Hematopoietic multipotent progenitor cell treated with erythropoietin and hydrocortisone succinate and interleukin-3 and kit ligand, for 8 days (in vitro differentiated cells): ENCODE results near the gene SUMO3.

ENCODE experiments used
- DNase-seq: peaks from one replicate; pipeline ENCODE4 v3.0.0-alpha.2; 2015

SUMO3 gene

DNA sequence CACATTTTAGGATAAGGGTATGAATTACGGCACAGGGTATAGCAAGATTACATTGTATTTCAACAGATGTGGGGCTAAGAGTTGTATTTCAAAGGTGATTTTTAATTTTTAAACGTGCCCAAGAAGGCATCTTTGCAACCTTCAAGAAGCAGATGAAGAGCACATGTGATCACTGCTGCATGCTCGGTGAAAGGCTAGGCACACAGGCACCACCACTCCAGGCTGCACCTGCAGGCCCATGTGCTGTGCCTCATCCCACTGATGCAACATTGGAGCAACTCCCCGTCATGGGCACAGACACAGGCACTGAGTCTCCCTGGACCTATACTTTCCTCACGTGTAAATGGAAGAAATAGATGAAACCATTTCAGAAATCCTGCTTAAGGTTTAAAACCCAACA, 39.8 kb downstream of the SUMO3 start:
- DNase-seq, result no peak

DNA sequence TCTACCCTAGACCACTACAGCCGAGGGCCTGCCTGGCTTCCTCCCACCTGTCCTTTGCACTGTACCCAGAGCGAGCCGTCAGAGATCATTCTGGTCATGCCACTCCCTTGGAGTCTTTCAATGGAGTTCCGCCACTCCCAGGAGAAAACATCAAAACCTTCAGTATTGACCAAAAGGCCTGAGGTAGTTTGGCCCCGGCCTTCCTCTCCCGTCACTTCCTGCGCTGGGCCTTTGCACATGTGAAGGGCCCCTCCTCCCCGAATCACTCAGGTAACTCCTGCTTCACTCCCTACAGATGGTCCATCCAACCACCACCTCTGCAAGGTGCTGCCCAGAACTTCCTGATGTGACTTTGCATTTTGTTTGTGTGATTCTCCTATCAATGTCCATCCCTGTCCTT, 42.9 kb downstream of the SUMO3 start:
- no peak for DNase-seq

GRCh38 chr21:44773291-44773932, 44.5 kb downstream of the SUMO3 start:
- no peak for DNase-seq

- DNase-seq, result no peak
These were observed 45.9 kb downstream of the SUMO3 start for GRCh38 chr21:44771896-44772525.

GRCh38 chr21:44767834-44768831, 49.7 kb downstream of the SUMO3 start:
- no peak for DNase-seq

DNA sequence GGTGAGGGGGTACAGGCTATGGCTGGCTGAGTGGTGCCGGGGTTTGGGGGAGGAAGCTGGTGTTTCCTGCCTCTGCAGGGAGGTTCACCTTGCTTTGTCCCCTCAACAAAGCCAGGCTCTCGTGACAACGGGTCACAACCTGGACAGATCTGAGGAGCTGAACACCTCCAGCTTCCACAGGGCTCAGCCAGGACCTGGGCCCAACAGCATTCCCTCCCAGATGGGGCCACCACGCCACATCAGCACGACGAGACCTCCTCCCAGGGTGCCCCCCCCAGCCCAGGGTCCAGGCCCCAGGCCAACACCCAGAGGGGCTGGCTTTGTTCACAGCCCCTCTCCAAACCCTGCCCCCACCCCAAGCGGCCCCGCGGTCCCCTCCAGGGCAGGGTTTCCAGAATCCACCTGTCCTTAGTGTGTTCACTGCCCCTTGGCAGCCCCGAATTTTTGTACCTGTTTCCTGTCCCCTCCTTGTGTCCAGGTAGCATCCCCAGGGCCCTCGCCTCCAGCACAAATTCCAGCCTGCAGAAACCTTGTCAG, 51.0 kb downstream of the SUMO3 start:
- DNase-seq, result no peak

- DNase-seq, result no peak
These were observed 51.6 kb downstream of the SUMO3 start for GRCh38 chr21:44766014-44766817.

GRCh38 chr21:44765231-44766013, 52.4 kb downstream of the SUMO3 start:
- peak; percentile 79 for DNase-seq

DNA sequence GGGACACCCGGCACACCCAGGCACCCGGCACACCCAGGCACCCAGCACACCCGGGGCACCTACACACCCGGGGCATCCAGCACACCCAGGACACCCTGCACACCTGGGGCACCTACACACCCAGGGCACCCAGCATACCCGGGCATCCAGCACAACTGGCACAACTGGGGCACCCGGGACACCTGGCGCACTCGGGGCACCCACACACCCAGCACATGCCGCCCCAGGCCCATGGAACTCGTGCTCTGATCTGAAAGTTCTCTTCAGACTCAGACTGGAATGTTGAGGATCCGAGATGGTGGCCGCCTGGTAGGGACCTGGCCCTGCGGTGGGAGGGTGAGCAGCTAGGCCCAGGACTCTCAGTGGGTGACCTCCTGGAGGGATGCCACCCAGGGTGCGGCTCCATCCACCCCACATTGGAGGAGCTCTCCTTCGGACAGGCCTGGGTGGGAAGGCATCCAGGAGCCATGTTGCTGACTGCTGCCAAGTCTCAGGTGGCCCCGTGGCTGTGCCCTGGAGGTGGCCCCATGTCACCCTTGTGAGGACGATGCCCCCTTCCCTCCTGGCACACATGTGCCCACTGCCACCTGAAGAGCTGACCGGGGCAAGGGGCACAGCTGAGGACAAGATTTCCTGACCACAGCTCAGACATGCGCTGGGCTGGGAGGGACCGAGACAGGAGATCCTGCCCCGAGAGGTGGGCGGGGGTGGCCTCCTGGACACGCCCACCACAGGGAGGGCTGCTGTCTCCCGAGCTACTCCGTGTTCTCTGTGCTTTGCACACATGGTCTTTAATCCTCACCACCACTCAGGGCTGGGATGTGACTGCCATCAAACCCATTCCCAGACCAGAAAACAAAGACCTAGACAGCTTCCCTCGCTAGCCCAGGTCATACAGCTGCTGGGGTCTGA, 53.3 kb downstream of the SUMO3 start:
- DNase-seq, result peak; percentile 12

GRCh38 chr21:44763451-44764318, 54.2 kb downstream of the SUMO3 start:
- no peak for DNase-seq

DNA sequence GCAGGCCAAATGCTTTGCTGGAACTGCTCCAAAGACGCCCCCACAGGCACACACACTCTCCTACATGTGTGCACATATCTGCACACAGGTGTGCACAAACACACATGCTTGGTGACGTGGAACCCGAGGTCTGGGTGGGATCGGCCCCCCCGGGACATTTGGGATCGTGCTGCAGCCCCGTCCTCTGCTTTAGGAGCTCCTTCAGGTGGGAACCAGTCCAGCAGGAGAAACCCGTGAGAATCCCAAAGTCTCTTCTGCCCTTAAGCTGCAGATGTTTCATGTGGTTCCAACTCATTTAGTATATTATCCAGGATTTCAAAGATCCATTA, 54.8 kb downstream of the SUMO3 start:
- no peak for DNase-seq

DNA sequence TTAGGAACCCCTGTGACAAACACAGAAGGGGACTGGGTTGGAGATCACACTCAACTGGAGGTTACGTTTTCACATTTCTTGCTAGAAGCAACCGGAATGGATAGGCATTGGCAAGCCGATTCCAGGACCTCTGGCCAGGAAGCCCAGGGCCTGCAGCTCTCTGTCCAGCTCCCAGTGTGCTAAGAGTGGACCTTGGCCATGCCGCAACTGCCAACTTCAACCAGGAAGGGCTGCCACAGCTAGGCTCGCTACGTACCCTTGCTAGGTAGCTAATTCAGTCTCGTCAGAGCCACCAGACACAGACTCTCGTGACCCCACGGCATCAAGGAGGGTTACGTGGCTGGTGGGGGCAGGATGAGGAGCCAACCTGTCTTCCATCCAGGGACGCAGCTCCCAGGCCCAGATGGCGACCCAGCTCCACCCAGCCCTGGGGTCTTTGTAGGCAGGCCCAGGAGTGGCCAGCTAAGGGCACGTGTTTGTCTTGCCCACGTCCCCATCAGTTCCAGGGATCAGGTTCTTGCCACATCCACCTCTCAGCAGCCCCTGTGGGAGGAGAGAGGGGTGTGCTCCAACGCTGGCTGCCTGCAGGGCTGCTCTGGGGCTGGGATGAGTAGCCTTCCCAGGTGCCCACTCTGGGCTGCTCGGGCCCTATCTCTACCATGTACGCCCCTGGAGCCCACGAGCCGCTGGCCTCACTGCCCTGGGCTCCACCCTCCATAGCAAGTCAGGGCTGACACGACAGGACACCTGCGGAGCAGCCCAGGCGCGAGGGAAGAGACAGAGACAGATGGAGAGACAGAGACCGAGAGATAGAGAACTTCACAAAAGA, 55.4 kb downstream of the SUMO3 start:
- DNase-seq, result no peak

- DNase-seq, result no peak
These were observed 56.1 kb downstream of the SUMO3 start for GRCh38 chr21:44761747-44762208.

DNA sequence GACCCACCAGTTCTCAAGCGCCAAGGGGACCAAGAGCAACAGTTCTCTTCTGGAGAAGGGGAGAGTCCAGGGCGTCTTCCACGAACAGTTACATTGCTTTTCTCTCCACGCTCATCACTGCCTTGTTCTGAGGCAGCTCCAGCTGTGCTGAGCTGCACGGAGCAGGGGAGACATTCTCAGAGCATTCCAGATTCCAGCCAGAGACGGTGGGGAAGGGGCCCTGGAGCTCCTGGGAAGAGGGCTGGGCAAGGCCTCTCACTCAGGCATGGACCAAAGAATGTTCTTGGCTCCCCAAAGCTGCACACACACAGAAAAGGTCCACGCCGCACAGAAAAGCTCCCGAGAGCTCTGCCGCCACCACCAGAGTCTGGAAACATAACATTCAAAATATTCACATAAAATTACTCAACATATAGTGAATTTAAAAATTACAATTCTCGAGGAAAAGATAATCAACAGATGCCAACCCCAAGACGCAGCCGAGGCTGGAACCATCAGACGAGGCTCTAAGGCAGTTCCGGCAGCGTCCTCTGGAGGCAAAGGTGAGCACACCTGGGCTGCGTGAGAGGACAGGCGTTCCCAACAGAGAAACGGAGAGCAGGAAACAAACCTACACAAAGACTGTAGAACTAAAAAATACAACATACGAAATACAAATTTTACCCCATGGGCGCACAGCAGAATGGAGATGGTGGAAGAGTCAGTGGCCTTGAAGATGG, 56.7 kb downstream of the SUMO3 start:
- no peak for DNase-seq

GRCh38 chr21:44760376-44760775, 57.5 kb downstream of the SUMO3 start:
- no peak for DNase-seq

DNA sequence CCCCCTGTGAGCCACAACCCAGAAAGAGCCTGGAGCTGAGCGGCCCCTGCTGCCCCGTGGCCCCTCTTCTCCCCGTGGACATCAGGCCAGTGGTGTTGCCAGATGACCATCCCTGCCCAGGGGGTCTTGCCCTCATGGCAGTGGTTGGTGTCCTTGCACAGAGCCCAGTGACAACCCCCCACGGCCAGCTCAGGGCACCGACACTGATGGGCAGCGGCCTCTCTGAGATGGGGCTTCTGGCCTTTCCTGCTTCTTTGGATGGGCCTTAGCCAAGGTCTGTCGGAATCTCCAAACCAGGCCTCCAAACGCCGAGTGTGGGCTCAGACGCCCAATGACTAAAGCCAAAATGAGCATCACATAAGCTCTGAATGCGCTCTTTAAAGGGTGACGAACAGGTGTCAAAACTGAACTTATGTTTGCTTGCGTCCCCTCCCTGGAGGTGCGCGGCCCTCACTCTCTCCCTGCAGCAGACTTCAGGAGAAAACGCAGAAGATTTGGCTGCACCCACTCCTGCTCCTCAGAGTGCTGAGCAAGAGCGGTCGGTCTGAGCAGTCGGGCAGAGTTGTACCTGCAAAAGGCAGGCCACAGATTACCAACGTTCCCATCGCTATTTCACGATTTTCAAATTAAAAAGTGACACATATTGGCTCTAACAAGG, 58.1 kb downstream of the SUMO3 start:
- DNase-seq, result no peak
